Loucy (cell line): ENCODE results near the gene STUB1.

ENCODE experiments used
- EZH2phosphoT487 ChIP-seq: fragments of 200-600 bp; IDR thresholded peaks from 2 replicates; pipeline ENCODE4 v1.6.1; 2018; ENCODE audit warnings: antibody characterized with exemption, mild to moderate bottlenecking, moderate library complexity, borderline replicate concordance
- TF ChIP-seq, protein P1 (sequence below): fragments of 200-600 bp; sonication (generic); conservative IDR thresholded peaks from 2 replicates; pipeline ENCODE4 v1.5.1; 2014; ENCODE audit warnings: mild to moderate bottlenecking, antibody characterized with exemption, low read length

DNA sequence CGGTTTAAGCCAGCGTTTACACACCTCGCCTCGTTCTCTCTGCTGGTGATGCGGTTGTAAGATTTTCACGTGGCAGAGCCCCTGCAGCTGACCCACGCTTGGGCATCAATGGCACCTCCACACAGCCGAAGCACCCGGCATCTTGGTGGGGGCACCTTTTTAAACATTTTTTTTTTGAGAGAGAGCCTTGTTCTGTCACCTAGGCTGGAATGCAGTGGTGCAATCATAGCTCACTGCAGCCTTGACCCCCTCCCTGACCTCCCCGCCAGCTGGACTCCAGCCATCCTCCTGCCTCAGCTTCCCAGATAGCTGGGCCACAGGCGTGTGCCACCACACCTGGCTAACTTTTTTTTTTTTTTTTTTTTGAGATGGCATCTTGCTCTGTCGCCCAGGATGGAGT, 26.2 kb upstream of the STUB1 start:
- TF ChIP-seq, protein P1, sequence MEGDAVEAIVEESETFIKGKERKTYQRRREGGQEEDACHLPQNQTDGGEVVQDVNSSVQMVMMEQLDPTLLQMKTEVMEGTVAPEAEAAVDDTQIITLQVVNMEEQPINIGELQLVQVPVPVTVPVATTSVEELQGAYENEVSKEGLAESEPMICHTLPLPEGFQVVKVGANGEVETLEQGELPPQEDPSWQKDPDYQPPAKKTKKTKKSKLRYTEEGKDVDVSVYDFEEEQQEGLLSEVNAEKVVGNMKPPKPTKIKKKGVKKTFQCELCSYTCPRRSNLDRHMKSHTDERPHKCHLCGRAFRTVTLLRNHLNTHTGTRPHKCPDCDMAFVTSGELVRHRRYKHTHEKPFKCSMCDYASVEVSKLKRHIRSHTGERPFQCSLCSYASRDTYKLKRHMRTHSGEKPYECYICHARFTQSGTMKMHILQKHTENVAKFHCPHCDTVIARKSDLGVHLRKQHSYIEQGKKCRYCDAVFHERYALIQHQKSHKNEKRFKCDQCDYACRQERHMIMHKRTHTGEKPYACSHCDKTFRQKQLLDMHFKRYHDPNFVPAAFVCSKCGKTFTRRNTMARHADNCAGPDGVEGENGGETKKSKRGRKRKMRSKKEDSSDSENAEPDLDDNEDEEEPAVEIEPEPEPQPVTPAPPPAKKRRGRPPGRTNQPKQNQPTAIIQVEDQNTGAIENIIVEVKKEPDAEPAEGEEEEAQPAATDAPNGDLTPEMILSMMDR = no peak
- no peak for TF ChIP-seq EZH2phosphoT487
